WTC11 (cell line): Measurements from ENCODE around the gene CELF2.

ENCODE experiments used
- CREB1 ChIP-seq: sonication (generic); formaldehyde crosslinking; IDR thresholded peaks from 2 replicates; pipeline ENCODE4 v1.8.0; 2023; ENCODE audit warnings: mild to moderate bottlenecking, missing genetic modification reagents
- MYBL2 ChIP-seq: sonication (generic); formaldehyde crosslinking; IDR thresholded peaks from 2 replicates; pipeline ENCODE4 v1.8.1; 2023; ENCODE audit warnings: mild to moderate bottlenecking, moderate library complexity, missing genetic modification reagents
- NR3C1 ChIP-seq: sonication (generic); formaldehyde crosslinking; conservative IDR thresholded peaks from 2 replicates; pipeline ENCODE4 v1.8.1; 2023; ENCODE audit warnings: low read depth, mild to moderate bottlenecking, missing genetic modification reagents

- no peak for TF ChIP-seq CREB1 (CRISPR knock-in tag)
- TF ChIP-seq NR3C1, result no peak
- TF ChIP-seq MYBL2 (CRISPR knock-in tag), result no peak
Observed at GRCh38 chr10:11227103-11227502, 209.4 kb downstream of the CELF2 start.
